IMR-90 (cell line): ENCODE data around the gene EGLN3. TPM values are rescaled to one million over a fixed set of nuclear protein-coding genes. Genes with fewer than 3 reads are reported as not detected.
"Not testable (repeated sequence)": the region's sequence is repeated elsewhere in the genome, so short reads cannot be mapped to it uniquely, and the experiment has no call there.

Experiments
- ATAC-seq: fragments of 200-7000 bp; cut with Tn5 transposase; 2 replicates; pipeline ENCODE4 v1.9.1; 2020; ENCODE audit warnings: low read depth, mild to moderate bottlenecking, moderate library complexity
- BruUV-seq: library from RNA; stranded (reverse); fragments of 400-500 nt; replicated peaks from 2 replicates; lab custom pipeline; 2021; lab: Mats Ljungman, UMichigan
- CTCF ChIA-PET: fragments of 300-600 bp; formaldehyde crosslinking; extraction: SDS; loops from one replicate; lab custom pipeline; 2021; ENCODE audit warnings: antibody characterized with exemption; lab: Yijun Ruan, JAX
- POLR2A ChIA-PET: fragments of 300-600 bp; sonication (Branson Sonifier 250); formaldehyde crosslinking; loops from one replicate; lab custom pipeline; 2022; ENCODE audit warnings: antibody characterized with exemption; ENCODE audit not compliant: unreplicated experiment; lab: Charles Lee
- DNase-seq: peaks from one replicate; pipeline ENCODE4 v3.0.0; 2013
- H2AFZ ChIP-seq: replicated peaks from 2 replicates; pipeline ENCODE3; 2013; ENCODE audit warnings: low read length, mild to moderate bottlenecking; ENCODE audit not compliant: poor library complexity
- H2AK5ac ChIP-seq: 2 replicates; pipeline ENCODE4 v1.6.1; 2013; ENCODE audit warnings: low read depth, low read length, inconsistent platforms
- H2AK9ac ChIP-seq: replicated peaks from 2 replicates; pipeline ENCODE3; 2013; ENCODE audit warnings: mild to moderate bottlenecking, low read depth, low read length, moderate library complexity; ENCODE audit not compliant: poor library complexity
- H2BK120ac ChIP-seq: 2 replicates; pipeline ENCODE4 v1.6.1; 2013; ENCODE audit warnings: low read depth, low read length, inconsistent platforms
- H2BK15ac ChIP-seq: 3 replicates; pipeline ENCODE4 v1.6.1; 2013; ENCODE audit warnings: low read depth, low read length, inconsistent platforms
- H2BK20ac ChIP-seq: 2 replicates; pipeline ENCODE4 v1.6.1; 2013; ENCODE audit warnings: low read depth, mild to moderate bottlenecking, inconsistent platforms, low read length, moderate library complexity
- H2BK5ac ChIP-seq: 2 replicates; pipeline ENCODE4 v1.6.1; 2013; ENCODE audit warnings: mild to moderate bottlenecking, low read depth, low read length, inconsistent platforms; ENCODE audit not compliant: poor library complexity, severe bottlenecking
- H3K14ac ChIP-seq: replicated peaks from 2 replicates; pipeline ENCODE4 v1.6.1; 2013; ENCODE audit warnings: low read depth, low read length, inconsistent platforms
- H3K18ac ChIP-seq: 2 replicates; pipeline ENCODE4 v1.6.1; 2013; ENCODE audit warnings: low read depth, low read length, control low read depth
- H3K23ac ChIP-seq: 2 replicates; pipeline ENCODE4 v1.6.1; 2013; ENCODE audit warnings: low read depth, low read length, inconsistent platforms
- H3K27ac ChIP-seq: 2 replicates; pipeline ENCODE4 v1.5.1; 2013; ENCODE audit warnings: mild to moderate bottlenecking, control low read depth, low read length; ENCODE audit not compliant: insufficient read depth
- H3K27me3 ChIP-seq: 2 replicates; pipeline ENCODE4 v1.6.1; 2013; ENCODE audit warnings: low read length; ENCODE audit not compliant: control insufficient read depth, insufficient read depth
- H3K36me3 ChIP-seq: 2 replicates; pipeline ENCODE4 v1.6.1; 2013; ENCODE audit warnings: low read length, mixed read lengths; ENCODE audit not compliant: control insufficient read depth, insufficient read depth
- H3K4ac ChIP-seq: 2 replicates; pipeline ENCODE4 v1.6.1; 2013; ENCODE audit warnings: low read depth, low read length, inconsistent platforms
- H3K4me1 ChIP-seq: 2 replicates; pipeline ENCODE4 v1.6.1; 2013; ENCODE audit warnings: low read length, mixed read lengths; ENCODE audit not compliant: control insufficient read depth, insufficient read depth
- H3K4me2 ChIP-seq: 2 replicates; pipeline ENCODE4 v1.6.1; 2013; ENCODE audit warnings: low read depth, mild to moderate bottlenecking, control low read depth, low read length, moderate library complexity
- H3K4me3 ChIP-seq: 2 replicates; pipeline ENCODE4 v1.5.1; 2013; ENCODE audit warnings: low read depth, mild to moderate bottlenecking, control low read depth, low read length, moderate library complexity; ENCODE audit not compliant: insufficient read depth
- H3K56ac ChIP-seq: 2 replicates; pipeline ENCODE4 v1.6.1; 2013; ENCODE audit warnings: low read length, inconsistent platforms; ENCODE audit not compliant: insufficient read depth; ENCODE audit errors: extremely low read depth
- H3K79me1 ChIP-seq, 2 experiments: 2 replicates each; pipeline ENCODE4 v1.6.1; 2013; ENCODE audit warnings: low read length in 2 of 2, inconsistent platforms in 1 of 2, low read depth in 1 of 2
- H3K9ac ChIP-seq: 2 replicates; pipeline ENCODE4 v1.6.1; 2013; ENCODE audit warnings: low read depth, low read length, control low read depth
- H3K9me1 ChIP-seq: 2 replicates; pipeline ENCODE4 v1.6.1; 2013; ENCODE audit warnings: low read length, inconsistent platforms; ENCODE audit not compliant: insufficient read depth
- H3K9me3 ChIP-seq: 2 replicates; pipeline ENCODE4 v1.6.1; 2013; ENCODE audit warnings: low read length; ENCODE audit not compliant: control insufficient read depth, insufficient read depth
- H4K20me1 ChIP-seq: 2 replicates; pipeline ENCODE4 v1.6.1; 2013; ENCODE audit warnings: low read length, inconsistent platforms; ENCODE audit not compliant: insufficient read depth
- H4K5ac ChIP-seq: 2 replicates; pipeline ENCODE4 v1.6.1; 2013; ENCODE audit warnings: mild to moderate bottlenecking, low read depth, low read length, control low read depth
- H4K8ac ChIP-seq, 2 experiments: 2 replicates each; pipeline ENCODE4 v1.6.1; 2013; ENCODE audit warnings: low read depth in 2 of 2, low read length in 2 of 2, control low read depth in 1 of 2, inconsistent platforms in 1 of 2
- H4K91ac ChIP-seq: 2 replicates; pipeline ENCODE4 v1.6.1; 2013; ENCODE audit warnings: low read depth, low read length, inconsistent platforms; ENCODE audit not compliant: insufficient read depth
- WGBS, 2 experiments: methylation state at CpG; one replicate each; pipeline versions ENCODE4 v1.1.5 to v1.1.7; 2013; ENCODE audit warnings: missing lambda C conversion rate in 2 of 2; ENCODE audit not compliant: insufficient read length in 1 of 2; ENCODE audit errors: extremely low coverage in 2 of 2; 5-methylcytosine and 5-hydroxymethylcytosine counted together
- dilution Hi-C: fragments of 300-500 bp; cut with HindIII; formaldehyde crosslinking; loops from one replicate; pipeline ENCODE4 v1.14.3; 2018; ENCODE audit warnings: low sequenced_read_pairs; ENCODE audit not compliant: unreplicated experiment
- in situ Hi-C: fragments of 300-500 bp; cut with MboI; formaldehyde crosslinking; loops from 3 replicates; pipeline ENCODE4 v1.14.3; 2019; ENCODE audit warnings: low sequenced_read_pairs, inconsistent platforms, mixed read lengths
- intact Hi-C: fragments of 100-400 bp; cut with micrococcal nuclease; formaldehyde crosslinking; loops from 2 replicates; pipeline ENCODE4 v1.10.0; 2022
- polyA plus RNA-seq, 3 experiments: library from polyadenylated mRNA; depleted of rRNA; stranded (reverse); fragments of >200 nt; gene quantifications; 2 replicates each; pipeline ENCODE4 v1.2.3, GENCODE V29; 2012; ENCODE audit warnings: low replicate concordance in 1 of 3
- total RNA-seq: library from RNA; depleted of rRNA; stranded (reverse); fragments of >200 nt; gene quantifications from 2 replicates; pipeline ENCODE4 v1.2.3, GENCODE V29; 2012

Gene EGLN3
- total and polyA plus RNA-seq, 2 of the 4 experiments (the other 2 are of a cell fraction): under 0.01 to 0.03 TPM

DNA sequence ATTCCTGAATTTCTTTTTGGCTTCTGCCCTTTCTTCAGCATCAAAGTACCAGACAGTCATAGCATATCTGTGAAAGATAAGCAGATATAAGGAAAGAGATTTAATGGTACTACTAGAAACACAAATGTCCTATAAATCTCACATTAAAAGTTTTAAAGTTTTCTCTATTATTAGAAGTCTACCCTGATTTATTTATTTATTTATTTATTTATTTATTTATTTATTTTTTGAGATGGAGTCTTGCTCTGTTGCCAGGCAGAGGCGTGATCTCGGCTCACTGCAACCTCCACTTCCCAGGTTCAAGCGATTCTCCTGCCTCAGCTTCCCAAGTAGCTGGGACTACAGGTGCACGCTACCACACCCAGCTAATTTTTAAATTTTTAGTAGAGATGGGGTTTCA lies 23.9 kb downstream of the EGLN3 start:
- H3K56ac ChIP-seq, H3K27ac ChIP-seq, dilution Hi-C loops, H3K79me1 ChIP-seq, CTCF ChIA-PET, H2AFZ ChIP-seq, H4K8ac ChIP-seq, ATAC-seq, H3K4ac ChIP-seq, H3K4me1 ChIP-seq, BruUV-seq, H4K91ac ChIP-seq, H3K9ac ChIP-seq, DNase-seq, H3K4me2 ChIP-seq, H3K36me3 ChIP-seq, H2AK9ac ChIP-seq, H2BK20ac ChIP-seq, H4K20me1 ChIP-seq, H3K18ac ChIP-seq, H3K9me1 ChIP-seq, H3K9me3 ChIP-seq, H3K23ac ChIP-seq, POLR2A ChIA-PET, H2BK5ac ChIP-seq, H2BK15ac ChIP-seq, H3K4me3 ChIP-seq, H2AK5ac ChIP-seq, H2BK120ac ChIP-seq, in situ Hi-C loops, intact Hi-C loops, H3K14ac ChIP-seq, H4K5ac ChIP-seq, H3K27me3 ChIP-seq: not testable (repeated sequence)
- WGBS, 2 experiments: no CpG with 5 or more reads among the region's 4 CpGs
